IPS-18c (cell line): Measurements from ENCODE around the gene GUK1.
"Not testable (repeated sequence)": the region's sequence is repeated elsewhere in the genome, so short reads cannot be mapped to it uniquely, and the experiment has no call there.

ENCODE experiments used
- H3K4me3 ChIP-seq: 2 replicates; pipeline ENCODE4 v1.7.0; 2013; ENCODE audit warnings: low read depth, mild to moderate bottlenecking, low read length, moderate library complexity; ENCODE audit not compliant: insufficient read depth
- H3K9me3 ChIP-seq: one replicate; pipeline ENCODE4 v1.6.1; 2013; ENCODE audit warnings: mild to moderate bottlenecking, low read length, moderate library complexity; ENCODE audit not compliant: control insufficient read depth, insufficient read depth

The GUK1 gene

DNA sequence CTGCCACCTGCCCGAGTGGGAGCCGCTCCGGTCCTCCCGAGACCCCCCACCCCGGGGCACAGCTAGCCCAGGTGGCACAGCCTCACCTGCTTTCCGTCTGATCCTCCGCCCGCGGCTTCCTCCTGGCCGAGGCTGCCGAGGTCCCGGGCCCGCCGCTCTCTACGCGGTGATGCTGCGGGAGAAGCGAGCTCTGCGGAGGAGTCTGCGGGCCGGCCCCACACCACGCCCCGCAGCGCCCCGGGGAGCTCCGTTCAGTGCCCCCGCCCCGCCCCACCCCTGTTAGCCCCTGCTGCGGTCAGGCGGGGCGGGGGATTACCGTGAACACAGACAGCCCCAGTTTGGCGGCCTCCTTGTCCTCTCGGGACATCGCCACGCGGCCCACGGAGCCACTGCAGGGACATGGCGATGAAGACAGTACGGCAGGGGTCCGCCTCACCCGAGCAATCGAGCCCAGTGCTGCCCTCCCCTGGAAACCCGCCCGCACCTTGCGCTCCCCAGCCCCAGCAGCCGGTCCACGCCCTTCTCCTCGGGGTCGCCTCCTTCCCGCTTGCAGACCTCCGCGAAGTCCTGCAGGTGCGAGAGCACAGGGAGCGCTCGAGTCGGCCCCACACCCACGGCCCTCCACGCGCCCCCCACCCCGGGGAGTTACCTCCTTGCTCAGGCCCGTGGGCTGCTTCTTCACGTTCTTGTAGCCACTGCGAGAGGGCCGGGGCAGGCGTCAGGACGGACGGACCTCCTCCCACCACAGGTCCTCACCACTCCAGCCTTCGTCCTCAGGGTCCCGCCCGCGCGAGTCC, 37.9 kb upstream of the GUK1 start:
- peak overlapping the region; percentile 90 for H3K4me3 ChIP-seq
- no peaks in the 10 kb centered on the region for H3K9me3 ChIP-seq

DNA sequence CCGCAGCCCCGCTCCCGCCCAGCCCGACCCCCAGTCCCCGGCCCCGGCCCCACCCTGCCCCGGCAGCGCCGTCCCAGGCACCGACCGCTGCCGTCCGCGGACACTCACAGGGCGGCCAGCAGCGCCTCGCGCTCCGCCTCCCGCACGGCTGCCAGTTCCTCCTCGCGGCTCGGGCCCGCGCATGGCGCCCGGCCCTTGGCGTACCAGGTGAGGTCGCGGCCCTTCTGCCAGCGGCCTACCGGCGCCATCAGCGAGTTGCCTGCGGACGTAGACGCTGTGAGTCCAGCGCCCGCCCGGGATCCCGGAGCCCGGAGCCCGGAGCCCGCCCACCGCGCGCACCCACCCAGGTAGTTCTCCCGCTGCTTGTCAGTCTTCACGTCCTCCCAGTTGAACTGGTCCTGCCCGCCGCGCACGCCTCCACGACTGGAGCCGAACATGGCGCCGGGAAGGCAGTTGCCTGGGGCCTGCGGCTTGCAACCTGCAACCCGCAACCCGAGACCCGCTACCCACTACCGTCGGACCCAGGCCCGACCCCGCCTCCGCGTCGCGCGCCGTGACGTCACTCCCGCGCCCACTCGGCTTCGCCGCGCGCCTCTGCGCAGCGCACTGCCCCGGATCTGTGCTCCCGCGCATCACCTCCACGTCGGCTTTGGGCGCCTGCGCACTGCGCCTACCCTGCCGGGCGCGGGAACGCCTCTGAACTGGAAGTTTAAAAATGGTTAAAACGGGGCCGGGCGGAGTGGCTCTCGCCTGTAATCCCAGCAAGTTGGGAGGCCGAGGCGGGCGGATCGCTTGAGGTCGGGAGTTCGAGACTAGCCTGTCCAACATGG, 37.1 kb upstream of the GUK1 start, which contains the start of gene C1orf35:
Gene C1orf35, minus strand, starts transcription at position 535 of the 830 bp plus-strand sequence. Its CDS starts 98 bp downstream, at position 437.
- peak within 1 kb of the TSS; percentile 90 for H3K4me3 ChIP-seq
- no peaks in the 10 kb centered on the region for H3K9me3 ChIP-seq

DNA sequence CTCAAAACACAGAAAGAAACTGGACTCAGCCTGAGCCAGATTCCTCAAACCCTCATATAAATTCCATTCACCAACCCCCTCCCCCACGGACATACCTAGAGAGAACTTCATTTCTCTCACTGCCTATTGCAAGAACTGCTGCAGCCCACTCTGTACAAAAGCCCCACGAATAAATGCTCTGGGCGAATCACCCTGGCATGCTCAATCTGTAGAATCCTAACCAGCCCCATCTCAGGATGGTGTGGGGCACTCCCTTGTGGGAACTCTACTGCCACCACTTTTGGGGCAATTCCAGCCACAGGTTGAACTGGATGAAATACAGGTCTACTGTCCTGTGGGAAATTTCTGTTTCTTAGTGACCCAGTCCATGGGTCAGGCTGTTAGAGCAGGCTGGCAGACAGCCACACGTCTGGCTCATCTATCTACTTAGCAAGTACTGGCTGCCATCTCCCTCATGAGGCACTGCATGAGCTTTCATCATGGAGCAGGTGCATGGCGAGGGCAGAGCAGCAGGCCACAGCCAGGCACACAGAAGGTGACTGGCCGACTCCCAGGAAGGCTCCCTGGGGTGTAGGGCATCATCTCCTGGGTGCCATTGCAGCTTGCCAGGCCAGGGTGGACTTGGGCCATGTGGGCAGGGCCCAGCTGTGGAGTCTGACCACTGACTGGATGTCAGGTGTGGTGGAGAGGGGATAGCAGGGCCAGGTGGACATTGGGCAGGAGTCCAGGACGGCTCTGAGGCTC, 35.4 kb upstream of the GUK1 start:
- no peaks in the 10 kb centered on the region for H3K9me3 ChIP-seq
- H3K4me3 ChIP-seq: no peak overlapping the region

DNA sequence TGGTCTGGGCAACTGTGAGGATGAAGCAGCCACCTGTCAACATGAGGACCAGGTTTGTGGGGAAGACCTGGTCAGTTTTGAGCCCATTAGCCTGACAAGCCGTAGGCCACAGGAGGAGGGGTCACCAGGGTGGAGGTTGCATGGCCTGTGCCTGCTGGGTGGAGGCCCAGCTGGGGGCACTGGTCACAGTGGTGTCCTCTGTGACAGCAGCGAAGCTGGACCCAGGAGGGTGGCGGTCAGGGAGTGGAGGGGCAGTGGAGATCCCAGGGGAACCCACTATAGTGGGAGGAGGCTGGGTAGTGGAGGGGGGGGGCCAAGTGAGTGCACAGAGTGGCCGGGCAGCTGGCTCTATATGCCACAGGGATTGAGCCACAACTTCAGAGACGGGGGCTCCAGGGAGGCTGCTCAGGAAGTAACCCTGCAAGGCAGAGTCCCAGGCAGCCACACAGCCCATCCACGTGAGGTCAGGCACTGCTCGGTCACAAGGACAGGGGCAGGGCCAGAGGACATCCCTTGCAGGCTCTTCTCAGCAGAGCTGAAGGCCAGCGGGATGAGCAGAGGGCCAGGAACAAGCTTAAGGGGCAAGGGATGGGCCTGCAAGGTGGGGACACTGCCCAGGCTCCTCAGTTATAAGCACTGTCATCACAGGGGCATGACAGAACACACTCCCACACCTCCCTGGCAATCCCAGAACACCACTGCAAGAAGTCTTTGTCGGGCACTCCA, 34.6 kb upstream of the GUK1 start:
- Histone ChIP-seq H3K9me3 (no peaks in the 10 kb centered on the region), H3K4me3 (no peak overlapping the region)

DNA sequence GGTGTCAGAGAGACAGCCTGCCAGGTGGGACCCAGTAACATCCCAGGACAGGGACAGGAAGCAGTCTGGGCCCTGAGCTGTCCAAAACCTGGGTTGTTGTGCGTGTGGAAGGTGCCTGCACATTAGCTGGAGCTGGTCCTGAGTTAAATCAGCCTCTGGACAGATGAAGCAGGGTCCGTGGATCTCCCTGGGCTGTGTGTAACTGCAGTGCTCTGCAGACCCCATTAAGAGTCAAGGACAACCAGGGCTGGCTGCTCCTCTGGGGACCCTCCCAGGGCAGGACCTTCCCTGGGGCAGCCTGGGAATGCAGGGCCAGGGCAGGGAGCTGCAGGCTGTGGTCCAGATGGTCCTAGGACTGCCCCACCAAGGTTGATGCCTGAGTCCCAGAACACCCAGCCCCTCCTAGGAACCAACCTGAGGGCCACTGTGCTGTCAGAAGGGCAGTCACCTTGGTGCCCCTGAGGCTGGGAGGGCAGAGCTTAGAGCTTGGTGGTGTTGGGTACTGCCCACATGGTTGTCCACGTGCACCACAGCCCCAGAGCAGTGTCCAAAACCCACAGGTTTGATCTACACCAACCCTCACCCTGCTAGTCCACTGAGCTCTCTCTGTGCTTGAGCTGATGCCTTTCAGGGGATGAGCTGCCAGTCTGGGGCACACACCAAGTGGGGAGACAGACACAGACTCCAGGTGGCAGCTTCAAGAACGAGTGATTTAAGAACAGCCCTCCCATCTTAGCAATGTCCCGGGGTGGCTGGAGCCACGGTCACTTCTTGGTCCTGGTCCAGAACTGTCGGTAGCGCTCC, 33.9 kb upstream of the GUK1 start:
- H3K4me3 ChIP-seq: no peak overlapping the region
- no peaks in the 10 kb centered on the region for H3K9me3 ChIP-seq

DNA sequence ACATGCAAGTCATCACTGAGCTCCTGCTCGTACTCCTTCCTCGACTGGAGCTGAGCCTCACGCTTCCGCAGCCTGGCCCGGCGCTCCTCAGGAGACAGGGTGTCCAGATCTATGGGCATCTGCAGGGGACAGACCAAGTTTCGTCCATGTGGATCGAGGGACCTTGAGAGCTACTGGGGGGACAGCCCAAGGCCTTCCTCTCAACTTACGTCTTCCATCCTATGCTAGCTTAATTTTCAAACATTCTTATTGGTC, 33.4 kb upstream of the GUK1 start:
- Histone ChIP-seq H3K9me3 (no peaks in the 10 kb centered on the region), H3K4me3 (no peak overlapping the region)

DNA sequence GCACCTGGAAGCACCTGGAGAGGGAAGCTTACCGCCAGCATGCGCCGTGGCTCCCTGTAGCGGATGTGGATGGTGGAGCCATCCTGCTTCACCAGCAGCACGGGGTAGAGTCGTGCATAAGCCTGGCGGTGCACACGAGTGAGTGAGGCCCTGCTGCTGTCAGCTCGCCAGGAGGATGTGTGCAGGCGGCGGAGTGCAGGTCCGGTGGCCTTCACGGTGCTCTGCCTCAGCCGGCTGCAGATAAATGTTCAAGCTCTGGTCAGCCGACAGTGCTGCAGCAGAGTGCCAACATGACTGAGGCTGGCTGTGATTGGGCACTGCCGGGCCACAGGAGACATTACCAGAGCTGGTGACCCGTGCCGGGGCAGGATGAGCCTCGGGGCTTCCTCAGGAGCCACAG, 32.4 kb upstream of the GUK1 start:
- H3K9me3 ChIP-seq: no peaks in the 10 kb centered on the region
- H3K4me3 ChIP-seq: no peak overlapping the region

DNA sequence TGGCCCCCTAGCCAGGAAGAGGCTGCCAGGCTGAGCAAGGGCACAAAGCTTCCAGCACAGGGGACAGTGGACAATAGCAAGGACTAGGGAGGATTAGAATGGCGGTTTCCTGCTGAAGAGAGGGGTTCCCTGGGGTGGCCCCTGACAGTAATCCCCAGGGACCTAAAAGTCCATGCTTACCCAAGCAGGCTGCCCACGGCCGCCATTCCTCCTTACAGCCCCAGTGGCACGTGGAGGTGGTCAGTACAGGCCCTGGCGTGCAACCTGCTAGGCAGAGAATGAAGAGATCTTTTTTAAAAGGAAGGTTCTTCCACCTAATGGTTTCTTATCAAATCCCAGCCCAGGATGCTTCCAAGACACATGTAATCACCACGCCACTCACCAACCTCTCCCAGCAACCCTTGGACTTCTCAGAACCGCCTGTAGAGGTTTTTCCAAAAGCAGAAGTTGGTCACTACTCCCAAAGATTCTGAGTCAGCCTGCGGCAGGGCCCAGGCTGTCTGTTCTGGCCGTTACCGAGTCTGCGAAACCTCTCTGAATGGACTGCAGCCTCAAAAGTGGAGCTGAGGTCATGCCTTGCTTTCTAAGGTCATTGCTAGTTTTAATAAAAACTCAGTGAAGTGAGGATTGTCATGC, 31.9 kb upstream of the GUK1 start:
- Histone ChIP-seq H3K9me3 (no peaks in the 10 kb centered on the region), H3K4me3 (peak overlapping the region; percentile 99)

DNA sequence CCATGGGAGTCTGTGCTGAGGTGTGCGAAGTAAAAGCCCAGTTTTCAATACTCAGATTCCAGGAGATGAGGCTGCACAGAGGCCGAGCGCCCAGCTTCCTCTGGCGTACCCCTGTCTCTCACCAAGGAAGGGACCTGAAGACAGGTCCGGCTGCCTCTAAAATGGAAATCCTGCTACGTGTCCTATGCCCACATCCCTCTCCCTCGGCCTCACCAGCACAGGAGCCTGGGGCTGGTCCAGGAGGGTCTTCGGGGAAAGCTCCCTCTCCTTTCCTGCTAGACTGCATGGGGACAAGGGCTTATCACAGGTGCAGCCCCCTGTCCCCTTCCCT, 31.4 kb upstream of the GUK1 start:
- Histone ChIP-seq H3K4me3 (peak overlapping the region; percentile 99), H3K9me3 (no peaks in the 10 kb centered on the region)

DNA sequence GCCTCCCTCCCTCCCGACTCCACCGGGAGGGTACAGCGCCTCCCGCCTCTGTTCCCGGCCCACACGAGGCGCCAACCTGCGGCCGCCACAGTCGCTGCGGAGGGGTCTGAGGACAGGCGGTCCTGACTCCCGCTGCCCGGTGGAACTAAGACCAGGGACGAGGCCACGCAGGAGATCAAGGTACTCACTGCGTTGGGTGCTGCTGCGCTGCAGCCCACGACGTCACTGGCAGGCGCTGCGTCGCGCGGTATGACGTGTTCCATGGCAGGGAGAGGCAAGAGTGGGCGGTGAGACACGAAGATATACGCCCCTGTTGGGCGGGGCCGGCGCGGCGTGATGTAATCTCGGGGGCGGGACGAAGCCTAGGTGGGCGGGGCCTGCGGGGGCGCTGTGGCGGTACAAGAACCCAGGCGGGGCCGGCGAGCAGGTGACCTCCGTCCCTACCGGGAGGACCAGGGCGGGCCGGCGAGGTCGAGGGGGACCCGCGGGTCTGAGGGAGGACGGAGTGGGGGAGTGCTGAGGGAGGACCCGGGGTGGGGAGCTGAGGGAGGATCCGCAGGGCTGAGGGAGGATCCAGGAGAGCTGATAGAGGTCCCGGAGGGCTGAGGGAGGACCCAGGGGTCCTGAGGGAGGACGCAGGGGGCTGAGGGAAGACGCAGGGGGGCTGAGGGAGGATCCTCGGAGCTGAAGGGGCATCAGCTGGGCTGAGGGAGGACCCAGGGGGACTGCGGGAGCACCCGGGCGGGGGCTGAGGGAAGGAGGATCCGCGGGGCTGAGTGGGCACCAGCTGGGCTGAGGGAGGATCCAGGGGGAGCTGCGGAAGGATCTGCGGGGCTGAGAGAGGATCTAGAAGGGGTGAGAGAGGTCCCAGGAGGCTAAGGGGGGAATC, 30.8 kb upstream of the GUK1 start, which contains the start of gene MRPL55:
Gene MRPL55, minus strand, starts transcription at position 227 of the 889 bp plus-strand sequence. CDS start 1,039 bp downstream, outside the sequence.
- H3K4me3 ChIP-seq: peak within 1 kb of the TSS; percentile 99

DNA sequence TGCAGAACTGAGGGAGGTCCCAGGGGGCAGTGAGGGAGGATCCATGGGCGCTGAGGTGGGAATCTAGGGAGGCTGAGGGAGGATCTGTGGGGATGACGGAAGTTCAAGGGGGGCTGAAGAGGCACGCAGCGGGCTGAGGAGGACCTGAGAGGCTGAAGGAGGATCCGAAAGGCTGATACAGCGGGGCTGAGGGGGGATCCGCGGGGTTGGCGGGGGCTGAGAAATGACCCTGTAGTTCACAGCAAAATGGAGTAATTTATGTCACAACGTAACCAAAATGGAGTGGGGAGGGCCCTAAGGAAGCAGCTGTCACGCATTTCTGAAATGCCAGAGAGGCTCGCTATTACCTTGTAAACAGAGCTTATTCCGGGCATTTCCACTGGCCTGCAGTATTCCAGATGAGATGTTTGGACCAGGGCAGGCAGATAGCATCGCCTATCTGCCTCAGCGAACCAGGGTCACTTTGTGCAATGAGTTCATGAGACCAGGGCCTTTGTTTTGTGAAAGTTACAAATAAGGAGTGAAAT, 30.1 kb upstream of the GUK1 start:
- Histone ChIP-seq H3K9me3 (no peaks in the 10 kb centered on the region), H3K4me3 (peak overlapping the region; percentile 99)

More for the DNA sequence above, 30.8 kb upstream of the GUK1 start, which contains the start of gene MRPL55:
- no peaks in the 10 kb centered on the region for H3K9me3 ChIP-seq

DNA sequence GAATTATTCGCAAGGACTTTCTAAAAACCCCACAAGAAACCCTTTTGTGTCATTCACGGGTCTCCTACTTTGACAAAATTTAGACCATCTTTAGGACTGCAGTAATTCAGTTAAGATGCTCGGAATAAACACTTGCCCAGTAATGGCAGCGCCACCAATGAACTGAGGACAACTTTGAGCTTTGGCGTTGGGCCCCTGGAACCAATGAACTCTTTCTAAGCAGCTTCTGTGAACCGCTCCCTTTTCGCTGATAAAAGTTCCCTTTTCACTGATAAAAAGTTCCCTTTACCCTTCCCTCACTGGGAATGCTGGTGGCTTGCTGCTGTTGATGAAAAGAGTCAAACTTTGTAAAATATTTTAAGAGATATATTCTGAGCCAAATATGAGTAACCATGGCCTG, 29.5 kb upstream of the GUK1 start:
- no peak overlapping the region for H3K4me3 ChIP-seq

DNA sequence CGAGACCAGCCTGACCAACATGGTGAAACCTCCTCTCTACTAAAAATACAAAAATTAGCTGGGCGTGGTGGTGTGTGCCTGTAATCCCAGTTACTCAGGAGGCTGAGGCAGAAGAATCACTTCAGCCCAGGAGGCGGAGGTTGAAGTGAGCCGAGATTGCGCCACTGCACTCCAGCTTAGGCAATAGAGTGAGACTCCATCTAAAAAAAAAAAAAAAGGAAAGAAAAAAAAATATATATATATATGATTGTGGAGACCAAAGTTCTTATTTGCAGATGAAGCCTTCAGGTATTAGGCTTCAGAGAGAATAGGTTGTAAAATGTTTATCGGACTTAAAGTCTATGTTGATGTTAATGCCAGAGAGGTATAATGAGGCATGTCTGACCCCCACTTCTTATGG, 28.8 kb upstream of the GUK1 start:
- not testable (repeated sequence) for H3K9me3 ChIP-seq, H3K4me3 ChIP-seq

More for the DNA sequence above, 29.5 kb upstream of the GUK1 start:
- H3K9me3 ChIP-seq: no peaks in the 10 kb centered on the region

DNA sequence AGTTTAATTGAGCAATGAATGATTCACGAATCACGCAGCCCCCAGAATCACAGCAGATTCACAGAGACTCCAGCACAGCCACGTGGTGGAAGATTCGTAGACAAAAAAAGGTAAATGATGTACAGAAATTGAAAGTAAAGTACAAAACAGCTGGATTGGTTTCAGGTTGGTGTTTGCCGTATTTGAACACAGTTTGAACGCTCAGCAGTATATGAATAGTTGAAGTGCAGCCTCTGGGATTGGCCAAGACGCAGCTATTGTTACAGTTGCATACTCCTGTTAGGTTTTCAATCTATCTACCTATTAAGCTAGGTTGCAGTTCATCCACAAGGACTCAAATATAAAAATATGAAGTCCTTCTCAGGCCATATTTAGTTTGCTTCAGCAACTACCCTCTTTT, 27.9 kb upstream of the GUK1 start:
- H3K4me3 ChIP-seq: no peak overlapping the region
- H3K9me3 ChIP-seq: peaks cover 3% of the 10 kb centered on the region

DNA sequence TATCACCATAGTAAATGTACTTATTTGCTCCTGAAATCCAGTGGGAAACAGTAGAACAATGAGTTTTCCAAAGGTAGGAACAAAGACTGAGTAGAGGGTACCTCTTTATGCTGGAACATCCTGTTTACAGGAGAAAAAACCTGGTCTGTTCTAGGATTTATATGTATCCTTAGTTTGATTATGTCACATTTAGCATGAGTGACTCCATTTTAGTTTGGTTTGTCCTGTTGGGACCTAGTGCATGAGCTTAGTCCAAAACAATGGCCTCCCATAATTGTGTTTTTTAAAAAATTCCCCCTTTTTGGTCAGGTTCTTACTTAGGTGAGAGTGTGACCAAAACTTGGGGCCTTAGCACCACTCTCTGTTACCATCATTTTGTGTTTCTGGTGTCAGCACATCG, 27.5 kb upstream of the GUK1 start:
- H3K9me3 ChIP-seq: peaks cover 3% of the 10 kb centered on the region
- no peak overlapping the region for H3K4me3 ChIP-seq
